HepG2 (cell line): ENCODE measurements around the gene ATG9A. TPM values are rescaled to one million over a fixed set of nuclear protein-coding genes. Genes with fewer than 3 reads are reported as not detected.
"Not testable (repeated sequence)": the region's sequence is repeated elsewhere in the genome, so short reads cannot be mapped to it uniquely, and the experiment has no call there.

Source experiments
- CCDC6 ChIP-seq: sonication (generic); formaldehyde crosslinking; IDR thresholded peaks from 2 replicates; pipeline ENCODE4 v1.8.1; 2022; ENCODE audit warnings: mild to moderate bottlenecking, missing genetic modification reagents, moderate library complexity
- FOXK2 ChIP-seq: fragments of 450-650 bp; IDR thresholded peaks from 2 replicates; pipeline ENCODE4 v1.6.1; 2016
- GATA4 ChIP-seq: sonication (generic); IDR thresholded peaks from 2 replicates; pipeline ENCODE4 v1.6.1; 2016; ENCODE audit warnings: antibody characterized with exemption, low read depth, borderline replicate concordance
- KLF16 ChIP-seq, 2 experiments: sonication (generic) in 1 of 2; formaldehyde crosslinking in 1 of 2; IDR thresholded peaks; 2 replicates each; pipeline versions ENCODE4 v1.6.1 to v1.8.0; 2016 to 2023; ENCODE audit warnings: missing genetic modification reagents in 2 of 2, missing compliant biosample characterization in 1 of 2
- LCORL ChIP-seq, 2 experiments: fragments of 450-650 bp in 1 of 2; sonication (generic) in 1 of 2; formaldehyde crosslinking in 1 of 2; IDR thresholded peaks; 2 replicates each; pipeline versions ENCODE4 v1.5.0 to v1.6.1; 2017 to 2020; ENCODE audit warnings: antibody characterized with exemption in 1 of 2, missing genetic modification reagents in 1 of 2
- NONO ChIP-seq, 2 experiments: fragments of 450-650 bp in 1 of 2; sonication (generic) in 1 of 2; formaldehyde crosslinking in 1 of 2; IDR thresholded peaks in 1 of 2; conservative IDR thresholded peaks in 1 of 2; 2 replicates each; pipeline versions ENCODE4 v1.6.1 to v1.8.0; 2017 to 2022; ENCODE audit warnings: mild to moderate bottlenecking in 1 of 2, missing genetic modification reagents in 1 of 2, moderate library complexity in 1 of 2
- POLR2AphosphoS5 ChIP-seq: IDR thresholded peaks from 2 replicates; pipeline ENCODE4 v1.6.1; 2012; ENCODE audit warnings: low read depth, low read length
- POLR2G ChIP-seq: fragments of 200-400 bp; formaldehyde crosslinking; IDR thresholded peaks from 2 replicates; pipeline ENCODE4 v1.6.1; 2018; ENCODE audit warnings: mild to moderate bottlenecking, low read depth, low read length, moderate library complexity
- SETDB1 ChIP-seq: sonication (generic); formaldehyde crosslinking; IDR thresholded peaks from 2 replicates; pipeline ENCODE4 v1.5.1; 2020; ENCODE audit warnings: missing genetic modification reagents, mild to moderate bottlenecking, borderline replicate concordance
- SP1 ChIP-seq, 2 experiments: fragments of 450-650 bp in 1 of 2; sonication (generic) in 1 of 2; formaldehyde crosslinking in 1 of 2; IDR thresholded peaks; 2 replicates each; pipeline versions ENCODE4 v1.4.0 to v1.6.1; 2016 to 2020; ENCODE audit warnings: missing genetic modification reagents in 1 of 2
- SP4 ChIP-seq: sonication (generic); formaldehyde crosslinking; IDR thresholded peaks from 2 replicates; pipeline ENCODE4 v1.8.1; 2023; ENCODE audit warnings: mild to moderate bottlenecking, missing genetic modification reagents
- ZMYM2 ChIP-seq: sonication (generic); formaldehyde crosslinking; IDR thresholded peaks from 2 replicates; pipeline ENCODE4 v1.8.0; 2022; ENCODE audit warnings: mild to moderate bottlenecking, missing genetic modification reagents
- ZNF430 ChIP-seq: sonication (generic); formaldehyde crosslinking; IDR thresholded peaks from 2 replicates; pipeline ENCODE4 v1.9.0; 2021; ENCODE audit warnings: mild to moderate bottlenecking, missing genetic modification reagents
- ZNF501 ChIP-seq: sonication (generic); formaldehyde crosslinking; IDR thresholded peaks from 2 replicates; pipeline ENCODE4 v1.5.1; 2020; ENCODE audit warnings: mild to moderate bottlenecking, moderate library complexity, missing genetic modification reagents
- ZNF772 ChIP-seq: sonication (generic); formaldehyde crosslinking; IDR thresholded peaks from 2 replicates; pipeline ENCODE4 v1.5.0; 2020; ENCODE audit warnings: mild to moderate bottlenecking, missing genetic modification reagents
- polyA plus RNA-seq, 8 experiments: library from polyadenylated mRNA; depleted of rRNA in 3 of 8; stranded (reverse) in 7 of 8; unstranded in 1 of 8; fragments of >200 nt; fragmentation: Illumina TruSeq in 4 of 8; extraction: Trizol in 4 of 8; gene quantifications; 2 replicates each; pipeline versions ENCODE4 v1.2.1 to v1.2.3, GENCODE V29; 2011 to 2016; ENCODE audit warnings: low read depth in 4 of 8, missing spikeins in 1 of 8, mixed read lengths in 1 of 8; ENCODE audit not compliant: insufficient read depth in 1 of 8
- total RNA-seq, 5 experiments: library from RNA; depleted of rRNA; stranded (reverse); fragments of >200 nt; fragmentation: Illumina TruSeq; extraction: Trizol; gene quantifications; 2 replicates each; pipeline ENCODE4 v1.2.3, GENCODE V29; 2016; ENCODE audit warnings: low read depth in 1 of 5
- TF ChIP-seq, protein P1 (sequence below): IDR thresholded peaks from 2 replicates; pipeline ENCODE4 v1.6.1; 2016; ENCODE audit warnings: low read depth, control low read depth
- TF ChIP-seq, protein P2 (sequence below): sonication (generic); formaldehyde crosslinking; conservative IDR thresholded peaks from 2 replicates; pipeline ENCODE4 v1.4.0; 2020; ENCODE audit warnings: mild to moderate bottlenecking, missing genetic modification reagents, moderate library complexity
- TF ChIP-seq, protein P3 (sequence below): sonication (generic); formaldehyde crosslinking; IDR thresholded peaks from 2 replicates; pipeline ENCODE4 v1.8.1; 2023; ENCODE audit warnings: mild to moderate bottlenecking, inconsistent platforms, moderate library complexity, missing genetic modification reagents, borderline replicate concordance
- TF ChIP-seq, protein P4 (sequence below): sonication (generic); formaldehyde crosslinking; IDR thresholded peaks from 2 replicates; pipeline ENCODE4 v1.4.0; 2020; ENCODE audit warnings: missing genetic modification reagents

ATG9A gene
- total and polyA plus RNA-seq, 2 of the 13 experiments (the other 11 are each of a cell fraction or from before 2014, with no cell fraction given) = 35.0 to 131 TPM

DNA sequence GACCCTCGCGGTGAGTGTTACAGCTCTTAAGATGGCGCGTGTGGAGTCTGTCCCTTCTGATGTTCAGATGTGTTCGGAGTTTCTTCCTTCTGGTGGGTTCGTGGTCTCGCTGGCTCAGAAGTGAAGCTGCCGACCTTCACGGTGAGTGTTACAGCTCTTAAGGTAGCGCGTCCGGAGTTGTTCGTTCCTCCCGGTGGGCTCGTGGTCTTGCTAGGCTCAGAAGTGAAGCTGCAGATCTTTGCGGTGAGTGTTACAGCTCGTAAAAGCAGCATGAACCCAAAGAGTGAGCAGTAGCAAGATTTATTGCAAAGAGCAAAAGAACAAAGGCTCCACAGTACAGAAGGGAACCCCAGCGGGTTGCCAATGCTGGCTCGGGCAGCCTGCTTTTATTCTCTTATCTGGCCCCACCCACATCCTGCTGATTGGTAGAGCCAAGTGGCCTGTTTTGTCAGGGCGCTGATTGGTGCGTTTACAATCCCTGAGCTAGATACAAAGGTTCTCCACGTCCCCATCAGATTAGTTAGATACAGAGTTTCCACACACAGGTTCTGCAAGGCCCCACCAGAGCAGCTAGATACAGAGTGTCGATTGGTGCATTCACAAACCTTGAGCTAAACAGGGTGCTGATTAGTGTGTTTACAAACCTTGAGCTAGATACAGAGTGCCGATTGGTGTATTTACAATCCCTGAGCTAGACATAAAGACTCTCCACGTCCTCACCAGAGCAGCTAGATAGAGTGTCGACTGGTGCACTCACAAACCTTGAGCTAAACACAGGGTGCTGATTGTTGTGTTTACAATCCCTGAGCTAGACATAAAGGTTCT is 28.7 kb downstream of the ATG9A start (continued):
- TF ChIP-seq KLF16 (CRISPR knock-in tag; IDR thresholded peaks at IDR 0.05) (0 out of 4 replicates have a peak, but pooled peaks of 1 of the 2 experiments have one; percentile 41), POLR2G (peak; percentile 69), ZNF501 (peak; percentile 30; the same call in 1 of the 2 replicates), SP1 (CRISPR knock-in tag; IDR thresholded peaks at IDR 0.05) (peak; percentile 24; the same call in 1 of the 2 replicates), POLR2AphosphoS5 (peak; percentile 92), LCORL (CRISPR knock-in tag; IDR thresholded peaks at IDR 0.05) (peak; percentile 29; the same call in 1 of the 2 replicates), FOXK2 (peak; percentile 70), CCDC6 (CRISPR knock-in tag) (0 out of 2 replicates have a peak, but pooled peaks have one; percentile 65), SETDB1 (peak; percentile 81), SP4 (CRISPR knock-in tag) (peak; percentile 56; the same call in 1 of the 2 replicates), ZMYM2 (CRISPR knock-in tag) (0 out of 2 replicates have a peak, but pooled peaks have one; percentile 60), GATA4 (peak; percentile 75; the same call in 1 of the 2 replicates), ZNF772 (0 out of 2 replicates have a peak, but pooled peaks have one; percentile 14), ZNF430 (CRISPR knock-in tag) (0 out of 2 replicates have a peak, but pooled peaks have one; percentile 32), NONO (CRISPR knock-in tag; conservative IDR thresholded peaks at IDR 0.05) (peak; percentile 26)
- TF ChIP-seq, protein P1, sequence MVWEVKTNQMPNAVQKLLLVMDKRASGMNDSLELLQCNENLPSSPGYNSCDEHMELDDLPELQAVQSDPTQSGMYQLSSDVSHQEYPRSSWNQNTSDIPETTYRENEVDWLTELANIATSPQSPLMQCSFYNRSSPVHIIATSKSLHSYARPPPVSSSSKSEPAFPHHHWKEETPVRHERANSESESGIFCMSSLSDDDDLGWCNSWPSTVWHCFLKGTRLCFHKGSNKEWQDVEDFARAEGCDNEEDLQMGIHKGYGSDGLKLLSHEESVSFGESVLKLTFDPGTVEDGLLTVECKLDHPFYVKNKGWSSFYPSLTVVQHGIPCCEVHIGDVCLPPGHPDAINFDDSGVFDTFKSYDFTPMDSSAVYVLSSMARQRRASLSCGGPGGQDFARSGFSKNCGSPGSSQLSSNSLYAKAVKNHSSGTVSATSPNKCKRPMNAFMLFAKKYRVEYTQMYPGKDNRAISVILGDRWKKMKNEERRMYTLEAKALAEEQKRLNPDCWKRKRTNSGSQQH (CRISPR knock-in tag) = peak; percentile 57; the same call in 1 of the 2 replicates
- TF ChIP-seq, protein P2, sequence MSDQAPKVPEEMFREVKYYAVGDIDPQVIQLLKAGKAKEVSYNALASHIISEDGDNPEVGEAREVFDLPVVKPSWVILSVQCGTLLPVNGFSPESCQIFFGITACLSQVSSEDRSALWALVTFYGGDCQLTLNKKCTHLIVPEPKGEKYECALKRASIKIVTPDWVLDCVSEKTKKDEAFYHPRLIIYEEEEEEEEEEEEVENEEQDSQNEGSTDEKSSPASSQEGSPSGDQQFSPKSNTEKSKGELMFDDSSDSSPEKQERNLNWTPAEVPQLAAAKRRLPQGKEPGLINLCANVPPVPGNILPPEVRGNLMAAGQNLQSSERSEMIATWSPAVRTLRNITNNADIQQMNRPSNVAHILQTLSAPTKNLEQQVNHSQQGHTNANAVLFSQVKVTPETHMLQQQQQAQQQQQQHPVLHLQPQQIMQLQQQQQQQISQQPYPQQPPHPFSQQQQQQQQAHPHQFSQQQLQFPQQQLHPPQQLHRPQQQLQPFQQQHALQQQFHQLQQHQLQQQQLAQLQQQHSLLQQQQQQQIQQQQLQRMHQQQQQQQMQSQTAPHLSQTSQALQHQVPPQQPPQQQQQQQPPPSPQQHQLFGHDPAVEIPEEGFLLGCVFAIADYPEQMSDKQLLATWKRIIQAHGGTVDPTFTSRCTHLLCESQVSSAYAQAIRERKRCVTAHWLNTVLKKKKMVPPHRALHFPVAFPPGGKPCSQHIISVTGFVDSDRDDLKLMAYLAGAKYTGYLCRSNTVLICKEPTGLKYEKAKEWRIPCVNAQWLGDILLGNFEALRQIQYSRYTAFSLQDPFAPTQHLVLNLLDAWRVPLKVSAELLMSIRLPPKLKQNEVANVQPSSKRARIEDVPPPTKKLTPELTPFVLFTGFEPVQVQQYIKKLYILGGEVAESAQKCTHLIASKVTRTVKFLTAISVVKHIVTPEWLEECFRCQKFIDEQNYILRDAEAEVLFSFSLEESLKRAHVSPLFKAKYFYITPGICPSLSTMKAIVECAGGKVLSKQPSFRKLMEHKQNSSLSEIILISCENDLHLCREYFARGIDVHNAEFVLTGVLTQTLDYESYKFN = peak; percentile 26; the same call in 1 of the 2 replicates
- TF ChIP-seq, protein P3, sequence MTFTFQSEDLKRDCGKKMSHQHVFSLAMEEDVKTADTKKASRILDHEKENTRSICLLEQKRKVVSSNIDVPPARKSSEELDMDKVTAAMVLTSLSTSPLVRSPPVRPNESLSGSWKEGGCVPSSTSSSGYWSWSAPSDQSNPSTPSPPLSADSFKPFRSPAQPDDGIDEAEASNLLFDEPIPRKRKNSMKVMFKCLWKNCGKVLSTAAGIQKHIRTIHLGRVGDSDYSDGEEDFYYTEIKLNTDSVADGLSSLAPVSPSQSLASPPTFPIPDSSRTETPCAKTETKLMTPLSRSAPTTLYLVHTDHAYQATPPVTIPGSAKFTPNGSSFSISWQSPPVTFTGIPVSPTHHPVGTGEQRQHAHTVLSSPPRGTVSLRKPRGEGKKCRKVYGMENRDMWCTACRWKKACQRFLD (CRISPR knock-in tag) = 0 out of 2 replicates have a peak, but pooled peaks have one; percentile 31
- not testable (repeated sequence) for TF ChIP-seq SP1, LCORL, NONO (IDR thresholded peaks at IDR 0.05)
- TF ChIP-seq, protein P4, sequence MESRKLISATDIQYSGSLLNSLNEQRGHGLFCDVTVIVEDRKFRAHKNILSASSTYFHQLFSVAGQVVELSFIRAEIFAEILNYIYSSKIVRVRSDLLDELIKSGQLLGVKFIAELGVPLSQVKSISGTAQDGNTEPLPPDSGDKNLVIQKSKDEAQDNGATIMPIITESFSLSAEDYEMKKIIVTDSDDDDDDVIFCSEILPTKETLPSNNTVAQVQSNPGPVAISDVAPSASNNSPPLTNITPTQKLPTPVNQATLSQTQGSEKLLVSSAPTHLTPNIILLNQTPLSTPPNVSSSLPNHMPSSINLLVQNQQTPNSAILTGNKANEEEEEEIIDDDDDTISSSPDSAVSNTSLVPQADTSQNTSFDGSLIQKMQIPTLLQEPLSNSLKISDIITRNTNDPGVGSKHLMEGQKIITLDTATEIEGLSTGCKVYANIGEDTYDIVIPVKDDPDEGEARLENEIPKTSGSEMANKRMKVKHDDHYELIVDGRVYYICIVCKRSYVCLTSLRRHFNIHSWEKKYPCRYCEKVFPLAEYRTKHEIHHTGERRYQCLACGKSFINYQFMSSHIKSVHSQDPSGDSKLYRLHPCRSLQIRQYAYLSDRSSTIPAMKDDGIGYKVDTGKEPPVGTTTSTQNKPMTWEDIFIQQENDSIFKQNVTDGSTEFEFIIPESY (CRISPR knock-in tag) = peak; percentile 73
